ENCODE results near the gene ACBD4. TPM values are rescaled to one million over a fixed set of nuclear protein-coding genes. Genes with fewer than 3 reads are reported as not detected.

Gene ACBD4
- 10 to 100 TPM; 20.8 to 21.1 TPM for total RNA-seq

- Histone ChIP-seq H3K4me3 (peak within 1 kb of the TSS; percentile 64 to 87), H3K36me3 (replicated peaks in 1 of 2; ENCODE audit: insufficient read depth in 1 of 2, low read depth in 2 of 2) (no peaks in the 10 kb centered on the region), H3K4me1 (peaks cover 49% of the 10 kb centered on the region), H3K27me3 (no peaks in the 10 kb centered on the region), H3K27ac (peak within 1 kb of the TSS; percentile 60 to 80 (median 78)), H3K9me3 (no peaks in the 10 kb centered on the region)
- DNase-seq: peak; percentile 96 to 98 (median 97)
- TF ChIP-seq CTCF (IDR thresholded peaks at IDR 0.05) (peak; percentile 100), POLR2A (IDR thresholded peaks at IDR 0.05) (peak; percentile 40 to 85 (median 80))
- WGBS, 2 donors: 0 to 6% methylated on average over 17 to 40 of the region's 40 CpGs
- intact Hi-C loops (cut with DNase I): loop anchor here (5.0 kb wide), 1 partner anchor 62 kb away; no protein-coding TSS in a partner anchor
- ATAC-seq: peak; percentile 91
Measured at GRCh38 chr17:45135192-45135977, at the start of gene ACBD4. Gene ACBD4 (plus strand): TSS chr17:45135687. CDS start chr17:45136145, 458 bp downstream.

- WGBS, 2 donors: 96% methylated on average over 4 of the region's 4 CpGs
- H3K36me3 ChIP-seq (replicated peaks in 1 of 2; ENCODE audit: insufficient read depth in 1 of 2, low read depth in 2 of 2): peaks cover 9 to 44% of the 10 kb centered on the region in 2 donors
- no peak for TF ChIP-seq POLR2A (IDR thresholded peaks at IDR 0.05)
- no peak for TF ChIP-seq CTCF (IDR thresholded peaks at IDR 0.05)
Measured at GRCh38 chr17:45086391-45086790, 49.1 kb upstream of the ACBD4 start.

GRCh38 chr17:45086865-45087503 lies 48.5 kb upstream of the ACBD4 start:
- H3K9me3 ChIP-seq: no peaks in the 10 kb centered on the region
- no peaks in the 10 kb centered on the region for H3K27me3 ChIP-seq
- no peaks in the 10 kb centered on the region for H3K4me1 ChIP-seq
- no peak overlapping the region for H3K27ac ChIP-seq
- DNase-seq (no peak), ATAC-seq (no peak)
- intact Hi-C loops (cut with DNase I): no loop called here
- no peak overlapping the region for H3K4me3 ChIP-seq
- WGBS, 2 donors: 92% methylated on average over 6 of the region's 6 CpGs
- TF ChIP-seq CTCF (IDR thresholded peaks at IDR 0.05): no peak
- TF ChIP-seq POLR2A (IDR thresholded peaks at IDR 0.05): no peak
- peaks cover 8 to 40% of the 10 kb centered on the region in 2 donors for H3K36me3 ChIP-seq (replicated peaks in 1 of 2; ENCODE audit: insufficient read depth in 1 of 2, low read depth in 2 of 2)

More at GRCh38 chr17:45086391-45086790, 49.1 kb upstream of the ACBD4 start:
- Histone ChIP-seq H3K4me3 (no peak overlapping the region), H3K27ac (no peak overlapping the region), H3K27me3 (no peaks in the 10 kb centered on the region), H3K4me1 (no peaks in the 10 kb centered on the region), H3K9me3 (no peaks in the 10 kb centered on the region)
- ATAC-seq (no peak), DNase-seq (no peak)
- intact Hi-C loops (cut with DNase I): no loop called here

GRCh38 chr17:45087504-45087975 lies 47.9 kb upstream of the ACBD4 start:
- TF ChIP-seq POLR2A (IDR thresholded peaks at IDR 0.05) (no peak), CTCF (IDR thresholded peaks at IDR 0.05) (no peak)
- no peak for ATAC-seq

More at GRCh38 chr17:45087504-45087975, 47.9 kb upstream of the ACBD4 start:
- no peak for DNase-seq
- Histone ChIP-seq H3K36me3 (replicated peaks in 1 of 2; ENCODE audit: insufficient read depth in 1 of 2, low read depth in 2 of 2) (peaks cover 3 to 34% of the 10 kb centered on the region in 2 donors), H3K27ac (no peak overlapping the region), H3K4me1 (peaks cover under 1% of the 10 kb centered on the region), H3K9me3 (no peaks in the 10 kb centered on the region), H3K4me3 (no peak overlapping the region), H3K27me3 (no peaks in the 10 kb centered on the region)
- 79% methylated on average over 3 of the region's 3 CpGs for WGBS, 2 donors
- intact Hi-C loops (cut with DNase I): no loop called here

All from body of pancreas (tissue), 4 donors.